SK-N-MC (cell line): Measurements from ENCODE around the gene TMEM17.

Experiments
- DNase-seq: peaks from one replicate; pipeline ENCODE4 v3.0.0-alpha.2; 2011; ENCODE audit warnings: low read depth, low spot score
- H3K27ac ChIP-seq: fragments of 200-600 bp; sonication (generic); 2 replicates; pipeline ENCODE4 v1.5.1; 2016; ENCODE audit warnings: mixed run types
- H3K36me3 ChIP-seq: fragments of 200-600 bp; sonication (generic); 2 replicates; pipeline ENCODE4 v1.6.1; 2017; ENCODE audit warnings: antibody characterized with exemption, low read length, mixed read lengths; ENCODE audit not compliant: insufficient read depth
- H3K4me3 ChIP-seq: fragments of 200-600 bp; sonication (generic); 2 replicates; pipeline ENCODE4 v1.5.1; 2016
- H3K9ac ChIP-seq: fragments of 200-600 bp; sonication (generic); 2 replicates; pipeline ENCODE4 v1.8.0; 2017; ENCODE audit warnings: mixed run types, mixed read lengths; ENCODE audit not compliant: insufficient read length
- H3K9me3 ChIP-seq: fragments of 200-600 bp; sonication (generic); 2 replicates; pipeline ENCODE4 v1.6.1; 2017; ENCODE audit warnings: low read depth, mild to moderate bottlenecking, antibody characterized with exemption, low read length, moderate library complexity, mixed read lengths
- EZH2 ChIP-seq: fragments of 200-600 bp; sonication (generic); IDR thresholded peaks from one replicate; pipeline ENCODE4 v1.6.1; 2017; ENCODE audit warnings: antibody characterized with exemption
- FOXP2 ChIP-seq: optimal IDR thresholded peaks from 2 replicates; pipeline ENCODE3; 2011; ENCODE audit warnings: mild to moderate bottlenecking, moderate library complexity; ENCODE audit not compliant: insufficient read depth; ENCODE audit errors: extremely low read length, control extremely low read depth
- POLR2AphosphoS5 ChIP-seq: IDR thresholded peaks from 2 replicates; pipeline ENCODE4 v1.6.1; 2012; ENCODE audit warnings: mild to moderate bottlenecking, low read depth, low read length, borderline replicate concordance

Gene TMEM17

GRCh38 chr2:62505750-62506420 is at the start of gene TMEM17:
TSS of gene TMEM17 (minus strand) at chr2:62506195. CDS start at chr2:62506129, 66 bp downstream.
- H3K27ac ChIP-seq: peak within 1 kb of the TSS; percentile 83
- TF ChIP-seq EZH2 (no peak), POLR2AphosphoS5 (no peak; the same call in 1 of the 2 replicates), FOXP2 (no peak)

GRCh38 chr2:62554440-62554839 is 48.4 kb upstream of the TMEM17 start:
- Histone ChIP-seq H3K36me3 (no peaks in the 10 kb centered on the region), H3K9me3 (no peaks in the 10 kb centered on the region), H3K9ac (no peak overlapping the region), H3K27ac (no peak overlapping the region), H3K4me3 (no peak overlapping the region)
- DNase-seq: no peak
- TF ChIP-seq FOXP2: no peak
- no peak for TF ChIP-seq EZH2

More at GRCh38 chr2:62505750-62506420, at the start of gene TMEM17:
- no peak for DNase-seq
- Histone ChIP-seq H3K36me3 (peaks cover 8% of the 10 kb centered on the region), H3K9ac (peak within 1 kb of the TSS; percentile 92), H3K4me3 (peak within 1 kb of the TSS; percentile 94), H3K9me3 (no peaks in the 10 kb centered on the region; the same call in 1 of the 2 replicates)

- H3K4me3 ChIP-seq: no peak overlapping the region
- no peaks in the 10 kb centered on the region for H3K9me3 ChIP-seq
- no peak for DNase-seq
- H3K9ac ChIP-seq: no peak overlapping the region
- H3K36me3 ChIP-seq: no peaks in the 10 kb centered on the region
- H3K27ac ChIP-seq: no peak overlapping the region
- TF ChIP-seq EZH2 (no peak), POLR2AphosphoS5 (no peak), FOXP2 (no peak)
Observed at GRCh38 chr2:62550461-62550860, 44.5 kb upstream of the TMEM17 start.

- Histone ChIP-seq H3K4me3 (no peak overlapping the region), H3K27ac (no peak overlapping the region), H3K9me3 (no peaks in the 10 kb centered on the region), H3K9ac (no peak overlapping the region), H3K36me3 (no peaks in the 10 kb centered on the region)
- TF ChIP-seq EZH2 (no peak), FOXP2 (no peak), POLR2AphosphoS5 (no peak)
- no peak for DNase-seq
Observed at GRCh38 chr2:62547854-62548253, 41.9 kb upstream of the TMEM17 start.

GRCh38 chr2:62545261-62545660 is 39.3 kb upstream of the TMEM17 start:
- Histone ChIP-seq H3K9ac (no peak overlapping the region), H3K36me3 (no peaks in the 10 kb centered on the region), H3K9me3 (no peaks in the 10 kb centered on the region), H3K27ac (no peak overlapping the region), H3K4me3 (no peak overlapping the region)
- DNase-seq: no peak
- no peak for TF ChIP-seq POLR2AphosphoS5
- no peak for TF ChIP-seq EZH2
- TF ChIP-seq FOXP2: no peak

GRCh38 chr2:62540408-62541168 is 34.6 kb upstream of the TMEM17 start:
- Histone ChIP-seq H3K9ac (no peak overlapping the region), H3K4me3 (no peak overlapping the region), H3K36me3 (no peaks in the 10 kb centered on the region), H3K27ac (no peak overlapping the region), H3K9me3 (no peaks in the 10 kb centered on the region)
- TF ChIP-seq EZH2 (no peak), FOXP2 (no peak), POLR2AphosphoS5 (no peak)
- DNase-seq: no peak

GRCh38 chr2:62539606-62540407 is 33.8 kb upstream of the TMEM17 start:
- no peaks in the 10 kb centered on the region for H3K36me3 ChIP-seq
- TF ChIP-seq POLR2AphosphoS5: no peak
- TF ChIP-seq FOXP2: no peak
- no peak for TF ChIP-seq EZH2
- H3K27ac ChIP-seq: no peak overlapping the region
- DNase-seq: no peak
- no peaks in the 10 kb centered on the region for H3K9me3 ChIP-seq
- H3K9ac ChIP-seq: no peak overlapping the region
- H3K4me3 ChIP-seq: no peak overlapping the region

GRCh38 chr2:62538756-62539155 is 32.8 kb upstream of the TMEM17 start:
- no peak overlapping the region for H3K27ac ChIP-seq

More at GRCh38 chr2:62538756-62539155, 32.8 kb upstream of the TMEM17 start:
- no peak for TF ChIP-seq POLR2AphosphoS5
- TF ChIP-seq FOXP2: no peak
- no peak for TF ChIP-seq EZH2
- no peaks in the 10 kb centered on the region for H3K9me3 ChIP-seq
- H3K9ac ChIP-seq: no peak overlapping the region
- no peak overlapping the region for H3K4me3 ChIP-seq
- no peak for DNase-seq
- no peaks in the 10 kb centered on the region for H3K36me3 ChIP-seq
